NT2/D1 (cell line): ENCODE data around the gene WWP2.

Experiments
- DNase-seq: peaks from one replicate; pipeline ENCODE4 v3.0.0-alpha.2; 2011; ENCODE audit warnings: low read depth, low spot score
- H3K27me3 ChIP-seq: 2 replicates; pipeline ENCODE4 v1.6.0; 2011; ENCODE audit warnings: mild to moderate bottlenecking; ENCODE audit not compliant: insufficient read length, insufficient read depth
- H3K36me3 ChIP-seq: 2 replicates; pipeline ENCODE4 v1.6.1; 2011; ENCODE audit warnings: mild to moderate bottlenecking, low read length, mixed read lengths; ENCODE audit not compliant: insufficient read depth, insufficient read length
- H3K4me1 ChIP-seq: 2 replicates; pipeline ENCODE4 v1.5.1; 2011; ENCODE audit not compliant: insufficient read depth, insufficient read length
- H3K4me3 ChIP-seq: 2 replicates; pipeline ENCODE4 v1.5.1; 2011; ENCODE audit warnings: low read depth; ENCODE audit not compliant: insufficient read length
- H3K9ac ChIP-seq: 2 replicates; pipeline ENCODE4 v1.6.0; 2011; ENCODE audit warnings: low read depth; ENCODE audit not compliant: insufficient read length
- H3K9me3 ChIP-seq: 2 replicates; pipeline ENCODE4 v1.5.1; 2011; ENCODE audit warnings: mild to moderate bottlenecking, low read length; ENCODE audit not compliant: insufficient read depth
- SUZ12 ChIP-seq: IDR thresholded peaks from 2 replicates; pipeline ENCODE4 v1.6.1; 2011; ENCODE audit not compliant: insufficient read length, insufficient read depth; ENCODE audit errors: extremely low read depth
- YY1 ChIP-seq: IDR thresholded peaks from 2 replicates; pipeline ENCODE4 v1.6.1; 2011; ENCODE audit not compliant: insufficient read length, insufficient read depth
- ZNF274 ChIP-seq: IDR thresholded peaks from 2 replicates; pipeline ENCODE4 v1.6.1; 2011; ENCODE audit warnings: mild to moderate bottlenecking, low read depth, low read length

The WWP2 gene

GRCh38 chr16:69767459-69768229 is 5.5 kb downstream of the WWP2 start:
- H3K9me3 ChIP-seq: no peaks in the 10 kb centered on the region
- no peaks in the 10 kb centered on the region for H3K27me3 ChIP-seq
- H3K9ac ChIP-seq: no peak overlapping the region
- H3K4me1 ChIP-seq: no peaks in the 10 kb centered on the region
- H3K36me3 ChIP-seq: peaks cover 5% of the 10 kb centered on the region
- TF ChIP-seq ZNF274 (no peak), SUZ12 (no peak)
- no peak for DNase-seq
- no peak overlapping the region for H3K4me3 ChIP-seq

GRCh38 chr16:69768666-69769065 is 6.5 kb downstream of the WWP2 start:
- Histone ChIP-seq H3K27me3 (no peaks in the 10 kb centered on the region), H3K4me1 (peaks cover 2% of the 10 kb centered on the region), H3K9me3 (no peaks in the 10 kb centered on the region), H3K4me3 (no peak overlapping the region), H3K9ac (no peak overlapping the region), H3K36me3 (peaks cover 5% of the 10 kb centered on the region)
- no peak for DNase-seq
- TF ChIP-seq YY1 (no peak), ZNF274 (no peak), SUZ12 (no peak)

DNA sequence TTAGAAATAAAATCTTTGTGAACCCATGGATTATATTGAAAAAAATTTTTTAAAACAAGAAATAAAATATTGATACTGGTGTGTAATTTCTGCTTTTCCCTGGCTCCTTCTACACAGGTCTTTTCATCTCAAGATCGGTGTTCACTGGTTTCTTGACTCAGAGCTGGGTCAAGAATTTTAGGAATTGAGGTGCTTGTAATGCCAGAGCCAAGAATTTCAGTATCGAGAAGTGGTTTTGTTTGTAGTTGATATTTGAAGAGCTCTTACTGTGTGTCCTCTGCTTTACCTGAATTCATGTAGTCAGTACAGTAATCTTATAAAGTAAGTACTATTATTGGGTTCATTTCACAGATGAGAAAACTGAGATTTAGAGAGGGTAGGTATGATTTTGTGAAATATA is 7.3 kb downstream of the WWP2 start:
- Histone ChIP-seq H3K9ac (no peak overlapping the region), H3K4me3 (no peak overlapping the region), H3K27me3 (no peaks in the 10 kb centered on the region), H3K36me3 (peaks cover 5% of the 10 kb centered on the region), H3K9me3 (no peaks in the 10 kb centered on the region), H3K4me1 (peaks cover 2% of the 10 kb centered on the region)
- DNase-seq: no peak
- TF ChIP-seq SUZ12: no peak
- no peak for TF ChIP-seq YY1
- TF ChIP-seq ZNF274: no peak

GRCh38 chr16:69771651-69771967 is 9.5 kb downstream of the WWP2 start:
- Histone ChIP-seq H3K9ac (no peak overlapping the region), H3K4me3 (no peak overlapping the region), H3K27me3 (no peaks in the 10 kb centered on the region), H3K9me3 (peaks cover 14% of the 10 kb centered on the region), H3K36me3 (no peaks in the 10 kb centered on the region), H3K4me1 (peaks cover 2% of the 10 kb centered on the region)
- DNase-seq: no peak
- TF ChIP-seq YY1: no peak
- no peak for TF ChIP-seq SUZ12
- TF ChIP-seq ZNF274: no peak

DNA sequence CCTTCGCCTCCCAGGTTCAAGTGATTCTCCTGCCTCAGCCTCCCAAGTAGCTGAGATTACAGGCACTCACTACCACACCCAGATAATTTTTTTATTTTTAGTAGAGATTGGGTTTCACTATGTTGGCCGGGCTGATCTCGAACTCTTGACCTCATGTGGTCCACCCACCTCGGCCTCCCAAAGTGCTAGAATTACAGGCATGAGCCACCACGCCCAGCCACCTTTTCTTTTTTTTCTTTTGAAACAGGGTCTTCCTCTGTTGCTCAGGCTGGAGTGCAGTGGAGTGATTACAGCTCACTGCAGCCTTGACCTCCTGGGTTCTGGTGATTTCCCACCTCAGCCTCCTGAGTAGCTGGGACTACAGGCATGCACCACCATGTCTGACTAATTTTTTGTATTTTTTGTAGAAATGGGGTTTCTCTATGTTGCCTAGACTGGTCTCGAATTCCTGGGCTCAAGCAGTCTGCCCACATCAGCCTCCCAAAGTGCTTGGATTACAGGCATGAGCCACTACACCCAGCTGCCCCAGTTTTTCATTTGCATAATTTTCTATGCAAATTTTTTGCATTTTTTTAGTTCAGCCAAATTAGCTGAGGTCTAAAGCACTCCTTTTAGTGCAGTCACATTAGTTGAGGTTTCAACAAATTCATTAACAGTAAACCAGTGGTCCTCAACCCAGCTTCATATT is 11.3 kb downstream of the WWP2 start:
- Histone ChIP-seq H3K9me3 (peaks cover 14% of the 10 kb centered on the region), H3K4me3 (no peak overlapping the region), H3K9ac (no peak overlapping the region), H3K27me3 (no peaks in the 10 kb centered on the region), H3K36me3 (no peaks in the 10 kb centered on the region), H3K4me1 (peaks cover 2% of the 10 kb centered on the region)
- TF ChIP-seq YY1 (no peak), ZNF274 (no peak), SUZ12 (no peak)
- no peak for DNase-seq

DNA sequence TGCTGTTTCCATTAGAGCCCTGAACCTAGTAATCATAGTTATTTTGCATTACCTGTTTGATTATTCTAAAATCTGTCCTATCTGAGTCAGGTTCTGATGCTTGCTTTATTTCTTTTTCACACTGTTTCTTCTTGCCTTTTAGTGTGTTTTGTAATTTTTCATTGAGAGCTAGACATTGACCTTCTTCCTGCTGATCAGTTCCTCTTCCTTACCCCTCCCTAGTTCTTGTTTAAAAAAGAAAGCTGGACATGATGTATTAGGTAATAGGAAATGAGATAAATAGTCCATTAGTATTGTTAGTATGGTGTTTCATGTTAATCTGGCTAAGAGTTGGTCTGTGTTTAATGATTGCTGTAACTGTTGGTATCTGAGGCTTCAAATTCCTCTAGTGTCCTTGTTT is 13.4 kb downstream of the WWP2 start:
- no peak overlapping the region for H3K9ac ChIP-seq
- no peak for DNase-seq
- no peaks in the 10 kb centered on the region for H3K36me3 ChIP-seq
- H3K9me3 ChIP-seq: peaks cover 14% of the 10 kb centered on the region
- H3K4me1 ChIP-seq: peaks cover 2% of the 10 kb centered on the region
- TF ChIP-seq YY1 (no peak), ZNF274 (no peak), SUZ12 (no peak)
- no peaks in the 10 kb centered on the region for H3K27me3 ChIP-seq
- H3K4me3 ChIP-seq: no peak overlapping the region

- DNase-seq: no peak
- Histone ChIP-seq H3K4me3 (no peak overlapping the region), H3K27me3 (no peaks in the 10 kb centered on the region), H3K9ac (no peak overlapping the region), H3K9me3 (peaks cover 14% of the 10 kb centered on the region), H3K4me1 (no peaks in the 10 kb centered on the region), H3K36me3 (no peaks in the 10 kb centered on the region)
- no peak for TF ChIP-seq YY1
Observed at GRCh38 chr16:69779724-69780123, 17.6 kb downstream of the WWP2 start.
